MM.1S (cell line): ENCODE measurements around the gene GCK.

Source experiments
- DNase-seq: peaks from one replicate; pipeline ENCODE4 v3.0.0-alpha.2; 2015
- H2AFZ ChIP-seq: fragments of 300-600 bp; sonication (generic); 2 replicates; pipeline ENCODE4 v1.6.0; 2016; ENCODE audit warnings: antibody characterized with exemption, low read length
- H3F3A ChIP-seq: fragments of 300-600 bp; sonication (generic); 2 replicates; pipeline ENCODE4 v1.6.1; 2016; ENCODE audit warnings: mild to moderate bottlenecking, antibody characterized with exemption, low read length, moderate library complexity, mixed read lengths; ENCODE audit not compliant: insufficient read depth
- H3K27ac ChIP-seq: fragments of 300-600 bp; sonication (generic); 2 replicates; pipeline ENCODE4 v1.5.1; 2016; ENCODE audit warnings: mild to moderate bottlenecking, low read length
- H3K27me3 ChIP-seq: fragments of 300-600 bp; sonication (generic); replicated peaks from 2 replicates; pipeline ENCODE4 v1.6.0; 2016; ENCODE audit warnings: low read length; ENCODE audit not compliant: insufficient read depth
- H3K36me3 ChIP-seq: fragments of 300-600 bp; sonication (generic); replicated peaks from 2 replicates; pipeline ENCODE4 v1.6.1; 2016; ENCODE audit warnings: mild to moderate bottlenecking, low read length, mixed read lengths; ENCODE audit not compliant: insufficient read depth
- H3K4me1 ChIP-seq: fragments of 300-600 bp; sonication (generic); 2 replicates; pipeline ENCODE4 v1.6.1; 2016; ENCODE audit warnings: low read length, mixed read lengths
- H3K4me2 ChIP-seq: fragments of 300-600 bp; sonication (generic); 2 replicates; pipeline ENCODE4 v1.6.0; 2016; ENCODE audit warnings: low read depth, low read length
- H3K4me3 ChIP-seq: fragments of 300-600 bp; sonication (generic); 2 replicates; pipeline ENCODE4 v1.5.1; 2016; ENCODE audit warnings: low read length, mixed read lengths
- H3K79me2 ChIP-seq: fragments of 300-600 bp; sonication (generic); 2 replicates; pipeline ENCODE4 v1.6.1; 2016; ENCODE audit warnings: mixed run types, low read length, mixed read lengths
- H3K9ac ChIP-seq: fragments of 300-600 bp; sonication (generic); 2 replicates; pipeline ENCODE4 v1.6.1; 2016; ENCODE audit warnings: low read length, mixed read lengths
- H3K9me2 ChIP-seq: fragments of 300-600 bp; sonication (generic); replicated peaks from 2 replicates; pipeline ENCODE4 v1.6.1; 2016; ENCODE audit warnings: mild to moderate bottlenecking, low read length, mixed read lengths; ENCODE audit not compliant: insufficient read depth
- H3K9me3 ChIP-seq: fragments of 300-600 bp; sonication (generic); replicated peaks from 2 replicates; pipeline ENCODE4 v1.6.1; 2016; ENCODE audit warnings: mild to moderate bottlenecking, low read length, mixed read lengths; ENCODE audit not compliant: insufficient read depth
- H4K20me1 ChIP-seq: fragments of 300-600 bp; sonication (generic); 2 replicates; pipeline ENCODE4 v1.6.1; 2016; ENCODE audit warnings: mild to moderate bottlenecking, low read length, moderate library complexity, mixed read lengths; ENCODE audit not compliant: insufficient read depth
- CTCF ChIP-seq: fragments of 300-600 bp; sonication (generic); IDR thresholded peaks from 2 replicates; pipeline ENCODE4 v1.5.1; 2016; ENCODE audit warnings: antibody characterized with exemption, low read length, mixed read lengths
- EZH2 ChIP-seq: fragments of 300-600 bp; sonication (generic); optimal IDR thresholded peaks from 2 replicates; pipeline ENCODE3; 2017; ENCODE audit warnings: low read depth, mild to moderate bottlenecking, antibody characterized with exemption, low read length, mixed read lengths
- EZH2phosphoT487 ChIP-seq: fragments of 300-600 bp; sonication (generic); IDR thresholded peaks from 2 replicates; pipeline ENCODE4 v1.6.1; 2018; ENCODE audit warnings: antibody characterized with exemption, low read length

The GCK gene

GRCh38 chr7:44149571-44150465 lies 39.4 kb downstream of the GCK start:
- Histone ChIP-seq H3K36me3 (no peaks in the 10 kb centered on the region), H3K79me2 (no peaks in the 10 kb centered on the region), H3K9me3 (no peaks in the 10 kb centered on the region), H3K4me1 (no peaks in the 10 kb centered on the region), H4K20me1 (no peaks in the 10 kb centered on the region), H3K27ac (no peak overlapping the region), H3K9ac (no peak overlapping the region), H3F3A (no peaks in the 10 kb centered on the region), H3K4me3 (no peak overlapping the region), H3K27me3 (no peaks in the 10 kb centered on the region), H2AFZ (no peak overlapping the region), H3K4me2 (no peak overlapping the region), H3K9me2 (no peaks in the 10 kb centered on the region)
- no peak for DNase-seq
- TF ChIP-seq CTCF (no peak), EZH2phosphoT487 (no peak), EZH2 (no peak)

GRCh38 chr7:44148961-44149536 lies 40.2 kb downstream of the GCK start:
- H3K4me2 ChIP-seq: no peak overlapping the region
- no peaks in the 10 kb centered on the region for H4K20me1 ChIP-seq
- H3K4me3 ChIP-seq: no peak overlapping the region
- no peaks in the 10 kb centered on the region for H3K9me3 ChIP-seq
- H3K4me1 ChIP-seq: no peaks in the 10 kb centered on the region
- DNase-seq: no peak
- H3K36me3 ChIP-seq: no peaks in the 10 kb centered on the region
- TF ChIP-seq EZH2phosphoT487: no peak
- TF ChIP-seq CTCF: no peak
- no peak for TF ChIP-seq EZH2
- H3K27ac ChIP-seq: no peak overlapping the region
- H3K9me2 ChIP-seq: no peaks in the 10 kb centered on the region
- H3K79me2 ChIP-seq: no peaks in the 10 kb centered on the region
- H3K27me3 ChIP-seq: 0 out of 2 replicates have a peak, but pooled peaks cover 6% of the 10 kb centered on the region
- H3K9ac ChIP-seq: no peak overlapping the region
- no peaks in the 10 kb centered on the region for H3F3A ChIP-seq
- H2AFZ ChIP-seq: no peak overlapping the region

- Histone ChIP-seq H3K79me2 (no peaks in the 10 kb centered on the region), H3K36me3 (no peaks in the 10 kb centered on the region), H3K9me2 (no peaks in the 10 kb centered on the region), H4K20me1 (no peaks in the 10 kb centered on the region), H3K27me3 (0 out of 2 replicates have a peak, but pooled peaks cover 6% of the 10 kb centered on the region), H2AFZ (no peak overlapping the region), H3K4me2 (no peak overlapping the region), H3K9ac (no peak overlapping the region), H3K4me3 (no peak overlapping the region), H3K9me3 (no peaks in the 10 kb centered on the region), H3F3A (no peaks in the 10 kb centered on the region), H3K4me1 (no peaks in the 10 kb centered on the region), H3K27ac (no peak overlapping the region)
- no peak for TF ChIP-seq EZH2
- no peak for TF ChIP-seq CTCF
- no peak for TF ChIP-seq EZH2phosphoT487
- no peak for DNase-seq
These were observed 41.1 kb downstream of the GCK start for GRCh38 chr7:44148166-44148565.
